A673 (cell line): ENCODE results near the gene ING5. TPM values are rescaled to one million over a fixed set of nuclear protein-coding genes. Genes with fewer than 3 reads are reported as not detected.

Experiments used
- BruUV-seq: library from RNA; stranded (reverse); fragments of 400-500 nt; replicated peaks from 2 replicates; lab custom pipeline; 2021; lab: Mats Ljungman, UMichigan
- CTCF ChIA-PET: fragments of 300-600 bp; sonication (Branson Sonifier 250); formaldehyde crosslinking; loops from one replicate; lab custom pipeline; 2022; ENCODE audit warnings: antibody characterized with exemption; lab: Charles Lee
- POLR2A ChIA-PET: fragments of 300-600 bp; sonication (Branson Sonifier 250); formaldehyde crosslinking; loops from one replicate; lab custom pipeline; 2022; ENCODE audit warnings: antibody characterized with exemption; ENCODE audit not compliant: low non-redundant PET; lab: Charles Lee
- DNase-seq: peaks from one replicate; pipeline ENCODE4 v3.0.0-alpha.2; 2015; ENCODE audit warnings: low spot score
- H3K27ac ChIP-seq: fragments of 200-600 bp; sonication (generic); 2 replicates; pipeline ENCODE4 v1.5.1; 2016; ENCODE audit warnings: mixed run types, low read depth, mild to moderate bottlenecking, mixed read lengths, antibody characterized with exemption, low read length; ENCODE audit not compliant: poor library complexity, severe bottlenecking
- H3K27me3 ChIP-seq: fragments of 200-600 bp; sonication (generic); replicated peaks from 2 replicates; pipeline ENCODE4 v1.6.1; 2017; ENCODE audit warnings: mixed run types, low read depth, mild to moderate bottlenecking, mixed read lengths, antibody characterized with exemption, low read length; ENCODE audit not compliant: insufficient read depth, poor library complexity
- H3K36me3 ChIP-seq: fragments of 200-600 bp; sonication (generic); 2 replicates; pipeline ENCODE4 v1.6.1; 2016; ENCODE audit warnings: mixed run types, mild to moderate bottlenecking, mixed read lengths, antibody characterized with exemption, low read length; ENCODE audit not compliant: insufficient read depth, poor library complexity, severe bottlenecking
- H3K4me1 ChIP-seq: fragments of 200-600 bp; sonication (generic); 2 replicates; pipeline ENCODE4 v1.6.1; 2017; ENCODE audit warnings: mixed run types, mild to moderate bottlenecking, mixed read lengths, antibody characterized with exemption, low read length; ENCODE audit not compliant: insufficient read depth, poor library complexity, severe bottlenecking
- H3K4me3 ChIP-seq: fragments of 200-600 bp; sonication (generic); 2 replicates; pipeline ENCODE4 v1.5.1; 2016; ENCODE audit warnings: low read depth, mixed run types, mild to moderate bottlenecking, mixed read lengths, low read length; ENCODE audit not compliant: poor library complexity, severe bottlenecking
- H3K9me3 ChIP-seq: fragments of 200-600 bp; sonication (generic); 2 replicates; pipeline ENCODE4 v1.6.1; 2016; ENCODE audit warnings: mixed run types, low read depth, mild to moderate bottlenecking, mixed read lengths, antibody characterized with exemption, low read length; ENCODE audit not compliant: poor library complexity, severe bottlenecking
- CTCF ChIP-seq: fragments of 300-800, 200-600 bp; sonication (generic); conservative IDR thresholded peaks from 2 replicates; pipeline ENCODE4 v1.5.1; 2017; ENCODE audit warnings: low read depth, mild to moderate bottlenecking, antibody characterized with exemption, low read length, moderate library complexity, mixed read lengths
- EZH2 ChIP-seq: fragments of 200-600 bp; sonication (generic); IDR thresholded peaks from 2 replicates; pipeline ENCODE4 v1.6.1; 2017; ENCODE audit warnings: borderline replicate concordance, low read depth, mild to moderate bottlenecking, mixed read lengths, antibody characterized with exemption, low read length; ENCODE audit not compliant: poor library complexity, severe bottlenecking
- intact Hi-C: fragments of 100-400 bp; cut with micrococcal nuclease; formaldehyde crosslinking; loops from one replicate; pipeline ENCODE4 v1.10.0; 2022; ENCODE audit not compliant: unreplicated experiment
- total RNA-seq: library from RNA; stranded (reverse); gene quantifications from 2 replicates; pipeline ENCODE4 v1.2.3, GENCODE V29; 2021

The ING5 gene
- total RNA-seq, 1 experiment from 2014 or later = 70.3 TPM

GRCh38 chr2:241733391-241734207, 31.8 kb downstream of the ING5 start:
- TSS peak; percentile 50 for BruUV-seq
- no peak for TF ChIP-seq CTCF
- no peak for TF ChIP-seq EZH2
- Histone ChIP-seq H3K4me3 (peak overlapping the region; percentile 80), H3K36me3 (peaks cover 6% of the 10 kb centered on the region), H3K9me3 (no peaks in the 10 kb centered on the region), H3K4me1 (peaks cover 5% of the 10 kb centered on the region), H3K27me3 (no peaks in the 10 kb centered on the region), H3K27ac (peak overlapping the region; percentile 93)
- ChIA-PET CTCF (interaction anchor here (0.7 kb wide), 1 partner anchor 68 kb away, joined by 3 read pairs; no protein-coding TSS in a partner anchor), POLR2A (no interaction called here)
- no peak for DNase-seq
- intact Hi-C loops = loop anchor here (2.0 kb wide), 1 partner anchor 147 kb away; no protein-coding TSS in a partner anchor

DNA sequence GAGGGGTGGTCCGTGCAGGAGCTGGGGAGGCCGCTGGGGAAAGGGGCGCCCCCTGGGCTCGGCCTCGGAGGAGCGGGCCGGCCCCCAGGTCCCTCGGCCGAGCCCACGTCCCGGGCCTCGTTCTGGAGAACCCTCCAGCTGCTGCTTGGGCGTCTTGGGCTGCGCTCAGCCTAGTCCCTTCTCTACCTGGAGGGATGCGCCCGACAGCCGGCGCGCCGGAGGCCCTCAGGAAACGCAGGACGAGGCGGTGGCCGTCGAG, 32.3 kb downstream of the ING5 start:
- TF ChIP-seq CTCF = no peak; the same call in 1 of the 2 replicates
- TF ChIP-seq EZH2 = no peak
- intact Hi-C loops = loop anchor here (2.0 kb wide), 1 partner anchor 147 kb away; no protein-coding TSS in a partner anchor
- Histone ChIP-seq H3K4me1 (peaks cover 5% of the 10 kb centered on the region), H3K4me3 (peak overlapping the region; percentile 80), H3K36me3 (peaks cover 6% of the 10 kb centered on the region), H3K9me3 (no peaks in the 10 kb centered on the region), H3K27me3 (no peaks in the 10 kb centered on the region), H3K27ac (peak overlapping the region; percentile 93)
- DNase-seq = no peak
- ChIA-PET CTCF (interaction anchor here (0.6 to 0.7 kb wide), 2 partner anchors 68 to 69 kb away, joined by 3 read pairs; no protein-coding TSS in a partner anchor), POLR2A (no interaction called here)
- BruUV-seq = no TSS peak

GRCh38 chr2:241734467-241735208, 32.8 kb downstream of the ING5 start, which contains the start of gene D2HGDH:
TSS of gene D2HGDH (plus strand) at chr2:241734630. CDS start at chr2:241735225, 595 bp downstream.
- Histone ChIP-seq H3K4me3 (peak within 1 kb of the TSS; percentile 80), H3K27me3 (no peaks in the 10 kb centered on the region), H3K36me3 (peaks cover 6% of the 10 kb centered on the region), H3K4me1 (peaks cover 5% of the 10 kb centered on the region), H3K9me3 (no peaks in the 10 kb centered on the region), H3K27ac (peak within 1 kb of the TSS; percentile 93)
- intact Hi-C loops = loop anchor here (2.0 kb wide), 1 partner anchor 146 kb away; no protein-coding TSS in a partner anchor
- BruUV-seq = no TSS peak
- TF ChIP-seq EZH2 (no peak), CTCF (no peak)
- ChIA-PET POLR2A (no interaction called here), CTCF (interaction anchor here (0.6 to 0.7 kb wide), 2 partner anchors 69 kb away, joined by 3 read pairs; no protein-coding TSS in a partner anchor)
- DNase-seq = peak; percentile 91
